T-helper 17 cell (primary cell): Measurements from ENCODE around the gene HTRA1. TPM values are rescaled to one million over a fixed set of nuclear protein-coding genes. Genes with fewer than 3 reads are reported as not detected.

ENCODE experiments used
- ATAC-seq: fragments of 150-1000 bp; cut with Tn5 transposase; 2 replicates; pipeline ENCODE4 v1.10.0; 2021; ENCODE audit warnings: mild to moderate bottlenecking, moderate library complexity
- DNase-seq, 3 donors: peaks; one replicate each; pipeline versions ENCODE4 v3.0.0 to v3.0.0-alpha.2; 2020 to 2021
- H3K9me3 ChIP-seq: one replicate; pipeline ENCODE4 v1.7.0; 2013; ENCODE audit warnings: low read length, mild to moderate bottlenecking; ENCODE audit not compliant: control insufficient read depth, poor library complexity, severe bottlenecking
- H3K27ac Mint-ChIP-seq: one replicate; pipeline ENCODE4 v1.8.0; 2022; ENCODE audit warnings: mild to moderate bottlenecking, moderate library complexity, mixed read lengths
- H3K27me3 Mint-ChIP-seq: one replicate; pipeline ENCODE4 v1.8.0; 2022; ENCODE audit warnings: mixed read lengths
- H3K36me3 Mint-ChIP-seq: one replicate; pipeline ENCODE4 v1.8.0; 2022; ENCODE audit warnings: low read depth, mixed read lengths
- H3K4me1 Mint-ChIP-seq: one replicate; pipeline ENCODE4 v1.8.0; 2022; ENCODE audit warnings: mild to moderate bottlenecking, mixed read lengths
- H3K4me3 Mint-ChIP-seq: one replicate; pipeline ENCODE4 v1.8.0; 2022; ENCODE audit warnings: mild to moderate bottlenecking, moderate library complexity, mixed read lengths
- total RNA-seq, 4 donors: library from RNA in 2 of 4; stranded (reverse) in 2 of 4; gene quantifications; one replicate each; pipeline ENCODE4 v1.2.3 and lab custom pipeline; 2022 to 2026

The HTRA1 gene
- total RNA-seq, 2 donors from 2014 or later = 0.30 to 0.55 TPM

- Mint-ChIP-seq H3K27me3 (peaks cover 56% of the 10 kb centered on the region), H3K27ac (no peak overlapping the region), H3K4me1 (peaks cover 21% of the 10 kb centered on the region), H3K4me3 (peak overlapping the region; percentile 69), H3K36me3 (no peaks in the 10 kb centered on the region)
- DNase-seq (no peak), ATAC-seq (no peak)
- no peaks in the 10 kb centered on the region for H3K9me3 ChIP-seq
Observed at GRCh38 chr10:122460891-122461293, 461 bp upstream of the HTRA1 start.

- no peak for DNase-seq
- ATAC-seq = peak; percentile 56
Observed at GRCh38 chr10:122461729-122462532, 578 bp downstream of the HTRA1 start.

GRCh38 chr10:122462533-122463465 is 1.4 kb downstream of the HTRA1 start:
- Mint-ChIP-seq H3K4me1 (peaks cover 21% of the 10 kb centered on the region), H3K36me3 (no peaks in the 10 kb centered on the region), H3K27me3 (peaks cover 67% of the 10 kb centered on the region), H3K27ac (no peak overlapping the region), H3K4me3 (peak overlapping the region; percentile 87)
- H3K9me3 ChIP-seq = no peaks in the 10 kb centered on the region
- no peak for DNase-seq
- no peak for ATAC-seq

More at GRCh38 chr10:122461729-122462532, 578 bp downstream of the HTRA1 start:
- peaks cover 60% of the 10 kb centered on the region for H3K27me3 Mint-ChIP-seq
- peaks cover 21% of the 10 kb centered on the region for H3K4me1 Mint-ChIP-seq
- no peak overlapping the region for H3K27ac Mint-ChIP-seq
- no peaks in the 10 kb centered on the region for H3K36me3 Mint-ChIP-seq
- H3K4me3 Mint-ChIP-seq = peak overlapping the region; percentile 87
- H3K9me3 ChIP-seq = no peaks in the 10 kb centered on the region

GRCh38 chr10:122463466-122464249 is 2.3 kb downstream of the HTRA1 start:
- H3K27me3 Mint-ChIP-seq = peaks cover 63% of the 10 kb centered on the region
- ATAC-seq (no peak), DNase-seq (no peak)
- H3K36me3 Mint-ChIP-seq = no peaks in the 10 kb centered on the region
- H3K27ac Mint-ChIP-seq = no peak overlapping the region
- H3K9me3 ChIP-seq = no peaks in the 10 kb centered on the region
- H3K4me3 Mint-ChIP-seq = peak overlapping the region; percentile 70
- peaks cover 21% of the 10 kb centered on the region for H3K4me1 Mint-ChIP-seq

GRCh38 chr10:122464250-122464510 is 2.8 kb downstream of the HTRA1 start:
- H3K27me3 Mint-ChIP-seq = peaks cover 61% of the 10 kb centered on the region
- ATAC-seq (no peak), DNase-seq (no peak)
- no peak overlapping the region for H3K27ac Mint-ChIP-seq
- H3K4me3 Mint-ChIP-seq = no peak overlapping the region
- H3K36me3 Mint-ChIP-seq = no peaks in the 10 kb centered on the region
- peaks cover 19% of the 10 kb centered on the region for H3K4me1 Mint-ChIP-seq
- H3K9me3 ChIP-seq = no peaks in the 10 kb centered on the region

GRCh38 chr10:122464586-122464985 is 3.2 kb downstream of the HTRA1 start:
- peaks cover 17% of the 10 kb centered on the region for H3K4me1 Mint-ChIP-seq
- DNase-seq = no peak
- H3K9me3 ChIP-seq = no peaks in the 10 kb centered on the region
- ATAC-seq = no peak
- H3K4me3 Mint-ChIP-seq = no peak overlapping the region
- H3K27me3 Mint-ChIP-seq = peaks cover 61% of the 10 kb centered on the region
- no peaks in the 10 kb centered on the region for H3K36me3 Mint-ChIP-seq
- no peak overlapping the region for H3K27ac Mint-ChIP-seq

- DNase-seq (no peak), ATAC-seq (no peak)
- H3K9me3 ChIP-seq = no peaks in the 10 kb centered on the region
- Mint-ChIP-seq H3K4me1 (peaks cover 16% of the 10 kb centered on the region), H3K27me3 (peaks cover 59% of the 10 kb centered on the region), H3K4me3 (no peak overlapping the region), H3K27ac (no peak overlapping the region), H3K36me3 (no peaks in the 10 kb centered on the region)
Observed at GRCh38 chr10:122465401-122466040, 4.2 kb downstream of the HTRA1 start.

GRCh38 chr10:122466951-122467381 is 5.6 kb downstream of the HTRA1 start:
- ATAC-seq (no peak), DNase-seq (no peak)
- Mint-ChIP-seq H3K4me1 (peaks cover 13% of the 10 kb centered on the region), H3K36me3 (no peaks in the 10 kb centered on the region), H3K27me3 (peaks cover 71% of the 10 kb centered on the region), H3K27ac (no peak overlapping the region), H3K4me3 (no peak overlapping the region)
- H3K9me3 ChIP-seq = no peaks in the 10 kb centered on the region

- peaks cover 12% of the 10 kb centered on the region for H3K4me1 Mint-ChIP-seq
- H3K9me3 ChIP-seq = no peaks in the 10 kb centered on the region
- DNase-seq (no peak), ATAC-seq (no peak)
- no peak overlapping the region for H3K27ac Mint-ChIP-seq
- H3K36me3 Mint-ChIP-seq = no peaks in the 10 kb centered on the region
- H3K4me3 Mint-ChIP-seq = no peak overlapping the region
- H3K27me3 Mint-ChIP-seq = peaks cover 67% of the 10 kb centered on the region
Observed at GRCh38 chr10:122467701-122468100, 6.3 kb downstream of the HTRA1 start.

GRCh38 chr10:122468307-122468925 is 7.1 kb downstream of the HTRA1 start:
- Mint-ChIP-seq H3K4me1 (peaks cover 8% of the 10 kb centered on the region), H3K36me3 (no peaks in the 10 kb centered on the region), H3K27ac (no peak overlapping the region), H3K4me3 (no peak overlapping the region), H3K27me3 (peaks cover 60% of the 10 kb centered on the region)
- no peak for DNase-seq
- no peak for ATAC-seq
- no peaks in the 10 kb centered on the region for H3K9me3 ChIP-seq

GRCh38 chr10:122468926-122469781 is 7.8 kb downstream of the HTRA1 start:
- H3K9me3 ChIP-seq = no peaks in the 10 kb centered on the region
- H3K27me3 Mint-ChIP-seq = peaks cover 52% of the 10 kb centered on the region
- no peak overlapping the region for H3K4me3 Mint-ChIP-seq
- no peak overlapping the region for H3K27ac Mint-ChIP-seq
- H3K4me1 Mint-ChIP-seq = peaks cover 8% of the 10 kb centered on the region
- no peaks in the 10 kb centered on the region for H3K36me3 Mint-ChIP-seq
- ATAC-seq = no peak
- no peak for DNase-seq

GRCh38 chr10:122469848-122470247 is 8.5 kb downstream of the HTRA1 start:
- no peaks in the 10 kb centered on the region for H3K36me3 Mint-ChIP-seq

More at GRCh38 chr10:122469848-122470247, 8.5 kb downstream of the HTRA1 start:
- DNase-seq (no peak), ATAC-seq (no peak)
- H3K27ac Mint-ChIP-seq = no peak overlapping the region
- no peaks in the 10 kb centered on the region for H3K9me3 ChIP-seq
- no peak overlapping the region for H3K4me3 Mint-ChIP-seq
- H3K4me1 Mint-ChIP-seq = peaks cover 11% of the 10 kb centered on the region
- peaks cover 45% of the 10 kb centered on the region for H3K27me3 Mint-ChIP-seq
